Fibroblast of lung (primary cell): ENCODE results near the gene ITPKA. TPM values are rescaled to one million over a fixed set of nuclear protein-coding genes. Genes with fewer than 3 reads are reported as not detected.
A peak's percentile ranks its signal among the peaks of the same experiment; 100 is the strongest.

ENCODE experiments used
- DNase-seq, 2 donors: peaks; one replicate each; pipeline versions ENCODE4 v3.0.0 to v3.0.0-alpha.2; 2010; ENCODE audit warnings: low read depth in 2 of 2
- H2AFZ ChIP-seq: 2 replicates; pipeline ENCODE4 v1.5.1; 2012; ENCODE audit warnings: low read length, control low read depth, inconsistent platforms
- H3K27ac ChIP-seq: 2 replicates; pipeline ENCODE4 v1.5.1; 2011; ENCODE audit warnings: low read length, control low read depth; ENCODE audit not compliant: insufficient read depth
- H3K27me3 ChIP-seq: 2 replicates; pipeline ENCODE4 v1.5.1; 2011; ENCODE audit warnings: mild to moderate bottlenecking, low read length; ENCODE audit not compliant: control insufficient read depth, insufficient read depth
- H3K36me3 ChIP-seq: 2 replicates; pipeline ENCODE4 v1.5.1; 2011; ENCODE audit warnings: low read length; ENCODE audit not compliant: control insufficient read depth, insufficient read depth
- H3K4me1 ChIP-seq: 2 replicates; pipeline ENCODE4 v1.5.1; 2011; ENCODE audit warnings: low read length; ENCODE audit not compliant: control insufficient read depth, insufficient read depth; ENCODE audit errors: extremely low read depth
- H3K4me2 ChIP-seq: 2 replicates; pipeline ENCODE4 v1.5.1; 2011; ENCODE audit warnings: low read length, control low read depth; ENCODE audit not compliant: insufficient read depth; ENCODE audit errors: extremely low read depth
- H3K4me3 ChIP-seq, 4 experiments: fragments of 200-600 bp in 1 of 4; sonication (generic) in 1 of 4; replicated peaks in 1 of 4; 2 replicates each; pipeline ENCODE4 v1.5.1; 2011 to 2016; ENCODE audit warnings: low read length in 4 of 4, low read depth in 3 of 4, mild to moderate bottlenecking in 3 of 4, control low read depth in 2 of 4, inconsistent platforms in 1 of 4, mixed read lengths in 1 of 4; ENCODE audit not compliant: insufficient read depth in 1 of 4; ENCODE audit errors: control extremely low read depth in 1 of 4
- H3K79me2 ChIP-seq: 2 replicates; pipeline ENCODE4 v1.5.1; 2012; ENCODE audit warnings: mild to moderate bottlenecking, low read length, inconsistent platforms; ENCODE audit not compliant: control insufficient read depth, insufficient read depth
- H3K9ac ChIP-seq: 2 replicates; pipeline ENCODE4 v1.5.1; 2011; ENCODE audit warnings: mild to moderate bottlenecking, low read length, control low read depth; ENCODE audit not compliant: insufficient read depth
- H3K9me3 ChIP-seq: 2 replicates; pipeline ENCODE4 v1.5.1; 2012; ENCODE audit warnings: low read depth, low read length; ENCODE audit not compliant: control insufficient read depth, insufficient read depth
- H4K20me1 ChIP-seq: 2 replicates; pipeline ENCODE4 v1.5.1; 2011; ENCODE audit warnings: low read length; ENCODE audit not compliant: control insufficient read depth, insufficient read depth; ENCODE audit errors: extremely low read depth
- CTCF ChIP-seq, 2 donors: IDR thresholded peaks in 1 of 2; conservative IDR thresholded peaks in 1 of 2; 1 replicate in 1 of 2; 2 replicates in 1 of 2; pipeline ENCODE4 v1.5.1; 2011 to 2012; ENCODE audit warnings: low read length in 2 of 2, control low read depth in 1 of 2, inconsistent platforms in 1 of 2, low read depth in 1 of 2, mild to moderate bottlenecking in 1 of 2
- EZH2 ChIP-seq: IDR thresholded peaks from 2 replicates; pipeline ENCODE4 v1.5.1; 2012; ENCODE audit warnings: low read length, control low read depth, mild to moderate bottlenecking; ENCODE audit errors: missing control alignments
- polyA minus RNA-seq: library from RNA; depleted of rRNA, polyadenylated mRNA; stranded (reverse); fragments of >200 nt; gene quantifications from 2 replicates; pipeline ENCODE4 v1.2.3, GENCODE V29; 2011; ENCODE audit warnings: low replicate concordance
- polyA plus RNA-seq, 2 donors: library from polyadenylated mRNA; depleted of rRNA in 1 of 2; stranded (reverse) in 1 of 2; unstranded in 1 of 2; fragments of >200 nt; gene quantifications; 2 replicates each; pipeline ENCODE4 v1.2.1, GENCODE V29; 2011 to 2012; ENCODE audit warnings: missing spikeins in 1 of 2
- total RNA-seq: library from RNA; depleted of rRNA; stranded (reverse); fragments of >200 nt; gene quantifications from 2 replicates; pipeline ENCODE4 v1.2.1, GENCODE V29; 2014

ITPKA gene
- total RNA-seq (3.9 and 35.0 TPM in 2 replicates), polyA plus RNA-seq (0.32 and 2.9 TPM in 2 replicates), polyA minus RNA-seq (5.0 TPM in 1 of 2 replicates, not detected in the other)
- polyA plus RNA-seq (2012) = 0.56 and 7.0 TPM in 2 replicates

- H2AFZ ChIP-seq = peak within 1 kb of the TSS; percentile 9
- DNase-seq = peak; percentile 70 to 79
- H3K36me3 ChIP-seq = no peaks in the 10 kb centered on the region
- H3K4me2 ChIP-seq = peak within 1 kb of the TSS; percentile 84
- H3K9ac ChIP-seq = peak within 1 kb of the TSS; percentile 11
- H3K27ac ChIP-seq = peak within 1 kb of the TSS; percentile 36
- no peaks in the 10 kb centered on the region for H4K20me1 ChIP-seq
- H3K9me3 ChIP-seq = no peaks in the 10 kb centered on the region
- peaks cover 18% of the 10 kb centered on the region for H3K4me1 ChIP-seq
- H3K27me3 ChIP-seq = no peaks in the 10 kb centered on the region
- peak within 1 kb of the TSS; percentile 33 to 57 (median 47) for H3K4me3 ChIP-seq
- H3K79me2 ChIP-seq = no peaks in the 10 kb centered on the region
- TF ChIP-seq CTCF (conservative IDR thresholded peaks at IDR 0.05 in 1 of 2, IDR thresholded peaks at IDR 0.05 in 1 of 2; ENCODE audit: low read depth in 1 of 2, low read length in 2 of 2) (no peak), EZH2 (no peak)
These were observed at the start of gene ITPKA for GRCh38 chr15:41493205-41493901. Gene ITPKA (plus strand): TSS chr15:41493874. CDS start chr15:41493928, 54 bp downstream.

- Histone ChIP-seq H3K36me3 (no peaks in the 10 kb centered on the region), H4K20me1 (no peaks in the 10 kb centered on the region), H3K79me2 (no peaks in the 10 kb centered on the region), H3K27me3 (no peaks in the 10 kb centered on the region), H3K4me2 (no peak overlapping the region), H3K4me1 (no peaks in the 10 kb centered on the region), H3K27ac (no peak overlapping the region), H3K9ac (no peak overlapping the region), H2AFZ (no peak overlapping the region), H3K4me3 (no peak overlapping the region), H3K9me3 (no peaks in the 10 kb centered on the region)
- no peak for DNase-seq
- TF ChIP-seq CTCF (conservative IDR thresholded peaks at IDR 0.05 in 1 of 2, IDR thresholded peaks at IDR 0.05 in 1 of 2; ENCODE audit: low read depth in 1 of 2, low read length in 2 of 2) = no peak
- no peak for TF ChIP-seq EZH2
These were observed 48.3 kb upstream of the ITPKA start for GRCh38 chr15:41445399-41445798.

GRCh38 chr15:41462084-41462795, 31.4 kb upstream of the ITPKA start:
- no peak overlapping the region for H3K4me3 ChIP-seq
- H4K20me1 ChIP-seq = no peaks in the 10 kb centered on the region
- H3K79me2 ChIP-seq = no peaks in the 10 kb centered on the region
- peaks cover 6% of the 10 kb centered on the region for H3K36me3 ChIP-seq
- no peak overlapping the region for H2AFZ ChIP-seq
- peak in 1 of 2 donors; percentile 27 for DNase-seq
- no peaks in the 10 kb centered on the region for H3K27me3 ChIP-seq
- H3K27ac ChIP-seq = no peak overlapping the region
- no peak overlapping the region for H3K9ac ChIP-seq
- H3K4me2 ChIP-seq = no peak overlapping the region
- no peaks in the 10 kb centered on the region for H3K9me3 ChIP-seq
- H3K4me1 ChIP-seq = no peaks in the 10 kb centered on the region
- TF ChIP-seq CTCF (conservative IDR thresholded peaks at IDR 0.05 in 1 of 2, IDR thresholded peaks at IDR 0.05 in 1 of 2; ENCODE audit: low read depth in 1 of 2, low read length in 2 of 2) = no peak
